Umbilical cord (tissue), 2 donors: ENCODE measurements around the gene LY6G5C. TPM values are rescaled to one million over a fixed set of nuclear protein-coding genes. Genes with fewer than 3 reads are reported as not detected.

Experiments used
- DNase-seq: peaks from one replicate; pipeline ENCODE4 v3.0.0-alpha.2; 2015; ENCODE audit warnings: low spot score
- total RNA-seq: library from RNA; depleted of rRNA; stranded (reverse); fragments of >200 nt; gene quantifications from one replicate; pipeline ENCODE4 v1.2.3, GENCODE V29; 2014; ENCODE audit warnings: low replicate concordance; ENCODE audit not compliant: insufficient read depth

The LY6G5C gene
- total RNA-seq, 1 donor from 2014 or later = 0.48 TPM

DNA sequence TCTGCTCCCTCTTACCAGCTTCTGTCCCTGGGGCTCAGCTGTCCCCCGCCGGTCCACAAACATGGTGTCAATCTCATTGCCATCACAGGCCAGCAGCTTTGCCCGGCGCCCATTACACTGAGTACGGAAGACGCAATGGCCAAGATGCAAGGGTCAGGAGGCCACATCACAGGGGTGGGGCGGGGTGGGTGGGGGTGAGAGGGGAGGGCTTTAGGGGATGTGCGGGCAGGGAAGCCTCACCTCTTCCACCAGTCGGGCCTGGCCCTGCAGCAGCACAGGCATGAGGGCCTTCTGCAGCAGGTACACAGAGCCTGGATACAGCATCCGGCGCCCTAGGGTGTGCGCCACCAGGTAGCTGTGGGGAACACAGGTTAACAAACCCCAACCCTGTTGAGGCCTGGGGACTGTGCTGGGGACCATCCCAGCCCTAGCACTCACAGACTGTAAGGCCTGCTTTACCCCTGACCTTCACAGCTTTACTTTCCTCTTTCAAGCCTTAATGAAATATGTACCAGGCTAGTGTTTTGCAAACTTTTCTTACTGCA, 10.8 kb upstream of the LY6G5C start:
- no peak for DNase-seq

DNA sequence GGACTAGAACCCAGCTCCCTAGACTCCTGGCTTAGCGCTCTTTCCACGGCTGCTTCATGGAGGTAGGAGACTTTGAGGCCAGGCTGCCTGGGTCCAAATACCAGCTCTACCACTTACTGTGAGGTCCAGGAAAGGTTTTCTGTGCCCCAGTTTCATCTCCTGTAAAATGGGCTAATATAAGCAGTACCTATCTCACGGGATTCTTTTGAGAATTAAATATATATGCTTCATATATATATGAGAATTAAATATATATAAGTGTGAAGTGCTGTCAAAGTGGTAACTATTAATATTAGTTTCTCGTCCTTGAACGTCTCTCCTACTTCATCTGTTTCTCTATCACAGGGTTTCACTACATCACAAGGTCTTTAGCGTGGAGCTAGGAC, 10.2 kb upstream of the LY6G5C start:
- no peak for DNase-seq

DNA sequence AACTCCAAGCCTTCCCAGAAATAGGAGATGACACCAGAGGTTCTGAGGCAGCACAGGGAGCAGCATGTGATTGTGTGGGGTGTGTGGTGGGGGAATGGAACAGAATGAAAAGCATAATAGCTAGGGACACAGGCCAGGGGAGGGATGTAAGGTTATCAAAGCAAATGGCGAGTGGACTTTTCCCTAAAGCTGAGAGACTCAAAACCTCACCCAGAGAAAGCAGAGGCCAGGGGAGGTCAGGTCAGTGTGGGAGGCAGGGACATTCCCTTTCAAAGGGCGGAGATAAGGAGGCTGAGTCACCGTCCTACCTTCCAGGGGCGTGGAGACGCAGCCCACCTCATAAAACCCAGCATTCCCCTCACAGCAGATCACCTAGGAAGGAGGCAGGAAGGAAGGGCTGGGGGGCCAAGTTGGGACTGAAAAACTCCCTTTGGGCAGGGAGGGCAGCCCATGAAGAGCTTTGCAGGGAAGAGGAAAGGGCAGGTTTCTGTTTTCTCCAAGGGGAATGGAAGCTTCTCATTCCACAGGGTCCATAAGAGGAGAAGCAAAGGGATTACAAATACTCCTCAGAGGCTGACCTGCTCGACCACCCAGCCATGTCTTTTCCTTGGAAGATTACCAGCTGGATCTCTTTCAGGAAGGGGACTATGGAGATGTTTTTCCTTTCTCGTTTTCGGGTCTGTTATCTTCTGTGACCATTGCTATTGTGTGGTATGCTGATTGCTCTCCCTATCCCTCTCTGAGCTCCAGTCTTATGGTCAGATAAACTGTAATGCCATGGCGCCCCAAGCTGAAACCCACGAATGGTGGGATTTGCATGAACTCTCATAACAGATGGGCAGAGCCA, 9.6 kb upstream of the LY6G5C start:
- DNase-seq = no peak

DNA sequence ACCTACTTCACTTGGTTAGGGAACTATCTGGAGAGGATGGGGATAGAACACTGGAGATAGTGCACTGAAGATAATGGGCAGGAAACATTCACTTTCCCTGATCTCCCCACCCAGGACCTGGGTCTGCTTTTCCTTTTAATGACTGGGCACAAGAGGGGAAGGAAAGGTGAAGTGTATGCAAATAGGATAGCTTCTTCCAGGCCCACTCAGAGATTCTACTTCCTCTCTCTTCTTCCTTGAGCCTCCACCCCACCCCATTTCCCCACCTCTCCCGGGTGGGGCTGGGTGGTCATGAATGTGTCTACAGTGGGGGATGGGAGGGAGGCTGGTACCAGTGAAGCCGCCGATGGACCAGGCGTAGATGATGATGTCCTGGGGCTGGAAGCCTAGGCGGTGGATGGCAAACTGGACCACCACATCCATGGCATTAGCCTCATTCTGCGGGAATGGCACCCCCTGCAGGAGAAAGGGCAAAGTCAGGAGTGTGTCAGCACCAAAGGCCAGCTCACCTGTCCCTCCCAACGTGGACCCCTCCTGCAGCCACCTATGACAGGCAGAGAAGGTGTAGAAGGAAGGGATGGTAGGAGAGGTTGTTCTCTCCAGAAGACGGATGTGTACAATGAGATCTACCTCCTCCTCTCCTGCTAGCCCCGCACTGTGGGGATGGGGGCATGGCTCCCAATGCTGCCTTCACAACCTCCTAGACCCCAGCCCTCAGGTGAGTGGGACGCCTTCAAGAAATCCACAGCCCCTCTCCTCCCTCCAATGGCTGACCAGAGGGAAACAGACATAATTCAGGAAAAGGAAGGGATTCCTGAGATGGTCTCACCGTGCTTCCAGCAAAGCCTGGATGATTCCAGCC, 8.6 kb upstream of the LY6G5C start:
- no peak for DNase-seq

DNA sequence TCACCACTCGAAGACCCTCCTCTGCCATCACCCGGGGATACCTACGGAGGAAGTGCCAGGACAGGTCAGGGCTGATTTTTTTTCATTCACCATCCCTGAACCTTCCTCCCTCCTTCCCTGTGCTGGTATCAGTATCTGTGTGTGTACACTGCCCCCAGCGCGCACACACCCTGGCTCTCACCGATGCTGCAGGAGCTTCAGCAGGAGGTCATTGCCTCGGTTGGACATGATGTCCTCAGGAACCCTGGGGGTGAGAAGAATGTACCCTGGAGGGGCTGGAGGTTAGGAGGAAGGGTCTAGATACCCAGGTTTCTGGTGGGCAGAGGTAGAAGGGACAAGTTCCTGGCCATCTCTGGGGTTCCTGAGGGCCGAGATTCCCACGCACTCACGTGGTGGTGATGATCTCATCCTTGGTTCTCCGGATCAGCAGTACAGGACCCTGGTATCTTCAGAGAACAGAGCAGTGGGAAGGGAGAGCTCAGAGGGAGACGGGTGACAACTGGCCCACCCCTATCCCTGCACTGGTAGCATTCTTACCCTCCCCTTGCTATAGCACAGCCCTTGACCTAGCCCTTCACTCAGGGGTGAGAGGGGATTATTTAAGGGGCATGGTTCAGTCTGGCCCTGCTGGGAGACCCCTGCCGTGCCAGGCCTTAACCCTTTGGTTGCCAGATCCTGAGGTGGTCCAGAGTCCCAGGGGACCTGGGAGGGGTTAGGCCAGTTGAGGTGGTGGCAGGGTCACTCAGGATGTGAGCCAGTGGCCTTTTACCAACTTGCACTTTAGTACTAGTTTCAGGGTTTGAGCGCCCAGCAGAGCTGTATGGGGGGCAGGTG, 7.2 kb upstream of the LY6G5C start:
- DNase-seq = no peak

DNA sequence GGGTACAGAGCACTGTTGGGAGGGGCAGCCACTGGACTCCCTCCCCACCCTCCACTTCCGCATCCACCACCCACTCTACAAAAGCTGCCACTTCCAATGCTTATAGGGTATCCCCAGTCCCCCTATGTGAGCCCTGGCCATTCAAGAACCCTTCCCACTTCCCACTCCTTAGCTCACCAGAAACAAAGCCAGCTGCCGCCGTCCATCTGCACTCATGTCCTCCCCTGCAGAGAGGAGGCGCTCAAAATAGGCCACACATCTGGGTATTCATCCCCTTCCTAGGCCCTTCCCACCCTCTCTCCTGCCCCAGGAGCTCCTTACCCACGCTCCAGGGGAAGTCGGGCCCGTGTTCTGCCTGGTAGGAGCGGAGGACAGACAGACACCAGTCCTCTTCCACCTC, 6.5 kb upstream of the LY6G5C start:
- DNase-seq = no peak

DNA sequence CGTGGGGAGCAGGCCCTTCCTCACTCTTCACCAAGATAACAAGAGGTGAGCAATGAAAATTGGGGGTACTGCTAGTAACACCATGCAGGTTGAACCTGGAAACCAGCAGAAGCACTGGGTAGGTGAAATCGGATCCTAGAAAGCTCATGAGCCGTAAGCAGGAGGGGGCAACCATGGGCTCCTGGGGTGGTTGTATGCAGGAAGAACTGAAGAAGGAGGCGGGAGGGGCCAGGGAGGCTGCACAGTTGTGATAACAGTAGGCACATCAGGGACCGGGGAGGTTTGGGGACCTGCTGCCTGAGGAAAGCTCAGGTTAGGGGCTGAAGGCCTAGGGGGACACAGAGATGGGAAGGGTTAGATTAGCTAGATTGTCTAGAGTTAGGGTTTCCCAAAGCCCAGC, 5.6 kb upstream of the LY6G5C start:
- no peak for DNase-seq

DNA sequence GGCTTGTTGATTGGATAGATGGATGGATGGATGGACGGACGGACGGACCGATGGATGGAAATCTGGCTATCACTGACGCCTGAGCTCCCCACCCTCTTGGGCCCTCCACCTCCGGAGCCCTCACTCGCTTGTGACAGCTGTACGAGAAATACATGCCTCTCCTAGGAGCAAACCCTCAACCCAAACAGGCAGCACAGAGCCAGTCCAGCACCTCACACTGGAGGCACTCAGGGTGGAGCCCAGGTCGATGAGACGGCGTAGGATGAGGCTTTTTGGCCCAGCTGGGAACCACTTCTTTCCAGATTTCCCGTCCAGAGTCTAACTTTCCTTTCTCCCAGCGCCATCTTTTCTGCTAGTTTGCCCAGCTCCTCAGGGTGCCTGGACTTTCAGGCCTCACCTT, 2.7 kb upstream of the LY6G5C start:
- no peak for DNase-seq

DNA sequence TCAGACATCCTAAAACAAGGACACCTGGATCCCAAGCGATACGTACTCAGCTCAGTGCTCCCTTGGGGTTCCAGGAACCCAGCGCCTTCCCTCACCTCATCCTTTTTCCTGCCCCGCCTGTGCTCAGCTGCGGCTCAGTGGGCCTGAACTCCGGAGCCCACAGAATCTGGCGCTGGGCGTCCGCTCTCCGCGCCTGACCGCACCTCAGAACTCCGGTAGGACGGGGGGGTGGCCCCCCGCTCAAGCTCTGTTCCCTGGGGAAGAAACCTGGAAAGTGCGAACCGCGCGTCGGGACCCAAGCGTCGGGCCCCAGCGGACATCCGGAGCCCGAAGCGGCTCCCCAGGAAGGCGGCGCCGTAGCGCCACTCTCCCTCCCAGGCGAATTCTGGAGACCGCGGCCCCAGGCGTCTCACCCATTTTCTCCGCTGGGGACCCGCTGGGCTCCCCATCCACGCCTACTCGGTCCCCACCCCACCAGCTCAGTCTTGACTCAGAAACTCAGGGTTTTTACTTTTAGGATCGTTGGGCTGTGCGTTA, 336 bp upstream of the LY6G5C start:
- peak; percentile 54 for DNase-seq

DNA sequence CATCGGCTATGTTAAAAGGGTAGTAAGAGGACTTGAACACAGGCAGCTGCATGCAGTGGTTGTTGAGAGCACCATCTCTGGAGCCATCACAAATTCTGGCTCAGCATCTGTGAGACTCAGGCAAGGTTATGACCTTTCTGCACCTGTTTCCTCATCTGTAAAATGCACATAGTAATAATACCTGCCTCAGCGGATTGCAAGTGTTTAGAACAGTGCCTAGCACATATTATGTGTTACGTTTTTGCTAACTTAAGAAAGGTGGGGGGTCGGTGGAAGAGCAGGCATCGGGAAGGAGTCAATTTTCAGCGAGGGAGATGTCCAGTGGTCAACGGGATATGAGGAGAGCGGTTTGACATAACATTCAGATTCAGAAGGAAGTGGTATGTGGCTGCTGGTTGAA, 2.9 kb downstream of the LY6G5C start:
- no peak for DNase-seq

DNA sequence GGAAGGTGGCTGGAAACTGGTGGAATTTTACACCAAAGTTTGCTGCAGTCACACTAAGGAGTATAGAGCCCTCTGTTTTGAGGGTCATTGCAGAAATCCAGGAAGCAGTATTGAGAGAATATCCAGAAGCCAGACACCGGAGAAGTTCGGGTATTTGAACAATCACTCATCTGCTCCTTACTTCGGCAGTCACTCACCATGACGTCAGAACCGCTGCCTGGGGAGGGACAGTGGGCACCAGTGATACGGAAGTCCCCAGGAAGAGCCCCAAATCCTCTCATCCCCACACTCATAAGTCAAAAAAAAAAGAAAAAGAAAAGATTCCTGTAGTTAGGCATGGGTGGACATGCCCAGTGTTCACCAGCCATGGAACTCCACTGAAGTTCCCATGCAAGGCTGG, 4.0 kb downstream of the LY6G5C start:
- no peak for DNase-seq

DNA sequence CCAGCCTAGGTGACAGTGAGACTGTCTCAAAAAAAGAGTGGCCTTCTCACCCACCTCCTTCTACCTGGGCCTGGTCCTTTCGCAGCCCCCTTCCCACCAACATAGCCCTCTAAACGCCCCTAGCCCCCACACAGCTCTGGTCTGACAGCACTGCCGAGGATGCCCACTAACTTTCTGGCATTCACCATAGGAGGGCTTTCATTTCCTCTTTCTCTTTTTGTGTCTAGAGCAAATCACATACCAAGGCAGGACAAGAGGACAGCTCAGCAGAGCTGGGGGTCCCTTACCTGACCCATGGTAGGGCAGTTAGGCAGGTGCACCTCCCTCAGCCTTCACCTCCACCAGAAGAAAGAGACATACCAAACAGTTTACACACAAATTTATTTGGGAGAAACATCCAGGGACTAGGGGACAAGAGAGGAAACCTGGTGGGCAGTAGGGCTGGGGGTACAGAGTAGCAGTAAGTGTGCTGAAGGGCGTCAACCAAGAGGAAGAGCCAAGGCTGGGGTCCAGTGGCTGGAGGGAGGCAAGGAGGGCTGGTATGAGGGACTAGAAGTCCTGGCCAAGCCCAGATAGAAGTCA, 4.5 kb downstream of the LY6G5C start:
- no peak for DNase-seq

DNA sequence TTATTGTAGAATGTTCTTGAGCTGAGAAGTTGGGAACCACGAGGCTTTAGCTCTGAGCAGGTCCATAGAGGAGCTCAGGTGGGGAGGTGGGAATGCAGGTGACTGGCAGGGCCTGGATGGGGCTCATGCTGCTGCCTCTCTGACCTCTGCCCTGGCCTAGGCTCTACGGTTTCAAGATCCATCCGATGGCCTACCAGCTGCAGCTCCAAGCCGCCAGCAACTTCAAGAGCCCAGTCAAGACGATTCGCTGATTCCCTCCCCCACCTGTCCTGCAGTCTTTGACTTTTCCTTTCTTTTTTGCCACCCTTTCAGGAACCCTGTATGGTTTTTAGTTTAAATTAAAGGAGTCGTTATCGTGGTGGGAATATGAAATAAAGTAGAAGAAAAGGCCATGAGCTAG, 11.2 kb downstream of the LY6G5C start, which contains the start of gene LY6G5B:
TSS of gene LY6G5B (plus strand) at position 301 of the 400 bp plus-strand sequence. CDS start 975 bp downstream, outside the sequence.
- DNase-seq = no peak

DNA sequence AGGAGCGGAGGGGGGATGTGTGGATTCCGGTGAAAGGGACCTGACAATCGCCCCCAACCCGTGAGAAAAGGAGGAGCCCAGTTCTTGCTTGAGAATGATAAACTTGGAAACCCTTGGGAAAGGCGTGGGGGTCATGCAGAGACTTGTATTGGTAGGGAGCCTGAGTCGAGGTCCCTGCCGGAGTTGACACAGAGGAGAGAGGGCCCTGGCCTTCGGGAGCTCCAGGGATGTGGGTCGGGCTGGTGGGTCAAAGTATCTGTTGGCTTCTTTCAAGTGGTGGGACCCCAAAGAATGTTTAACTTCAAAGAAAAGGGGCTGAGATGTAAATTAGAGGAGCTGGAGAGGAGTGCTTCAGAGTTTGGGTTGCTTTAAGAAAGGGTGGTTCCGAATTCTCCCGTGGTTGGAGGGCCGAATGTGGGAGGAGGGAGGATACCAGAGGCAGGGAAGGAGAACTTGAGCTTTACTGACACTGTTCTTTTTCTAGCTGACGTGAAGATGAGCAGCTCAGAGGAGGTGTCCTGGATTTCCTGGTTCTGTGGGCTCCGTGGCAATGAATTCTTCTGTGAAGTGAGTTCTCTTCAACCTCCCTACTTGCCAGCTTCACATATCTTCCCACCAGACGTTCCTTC, 14.4 kb downstream of the LY6G5C start:
- DNase-seq = peak; percentile 26

DNA sequence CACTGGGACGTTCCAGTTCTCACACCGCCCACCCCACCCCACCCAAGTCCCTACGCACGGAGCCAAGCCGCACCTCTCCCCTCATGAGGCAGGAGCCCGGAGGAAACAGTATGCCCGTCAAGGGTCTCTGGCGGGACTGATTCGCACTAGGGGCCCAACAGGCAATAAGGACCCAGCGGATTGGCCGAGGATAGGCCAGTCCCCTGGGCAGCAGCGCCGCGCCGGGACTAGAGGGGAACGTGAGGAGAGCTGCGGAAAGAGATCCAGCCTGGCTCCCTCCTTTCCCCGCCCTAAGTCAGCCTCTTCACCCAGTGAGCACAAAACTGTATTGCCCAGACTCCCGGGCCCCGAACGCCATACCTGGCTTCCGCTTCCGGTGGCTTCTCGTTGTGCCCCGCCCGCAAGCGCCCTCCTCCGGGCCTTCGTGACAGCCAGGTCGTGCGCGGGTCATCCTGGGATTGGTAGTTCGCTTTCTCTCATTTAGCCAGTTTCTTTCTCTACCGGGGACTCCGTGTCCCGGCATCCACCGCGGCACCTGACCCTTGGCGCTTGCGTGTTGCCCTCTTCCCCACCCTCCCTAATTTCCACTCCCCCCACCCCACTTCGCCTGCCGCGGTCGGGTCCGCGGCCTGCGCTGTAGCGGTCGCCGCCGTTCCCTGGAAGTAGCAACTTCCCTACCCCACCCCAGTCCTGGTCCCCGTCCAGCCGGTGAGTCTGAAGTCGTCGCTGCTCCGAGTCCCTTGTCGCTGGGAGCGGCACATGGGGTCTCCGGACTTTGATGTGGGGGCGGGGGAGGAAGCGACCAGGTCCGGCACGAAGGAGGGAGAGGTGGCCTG, 15.1 kb downstream of the LY6G5C start, which contains the start of gene CSNK2B:
TSS of gene CSNK2B (plus strand) at position 580 of the 836 bp plus-strand sequence. CDS start 752 bp downstream, outside the sequence.
- DNase-seq = peak; percentile 99

DNA sequence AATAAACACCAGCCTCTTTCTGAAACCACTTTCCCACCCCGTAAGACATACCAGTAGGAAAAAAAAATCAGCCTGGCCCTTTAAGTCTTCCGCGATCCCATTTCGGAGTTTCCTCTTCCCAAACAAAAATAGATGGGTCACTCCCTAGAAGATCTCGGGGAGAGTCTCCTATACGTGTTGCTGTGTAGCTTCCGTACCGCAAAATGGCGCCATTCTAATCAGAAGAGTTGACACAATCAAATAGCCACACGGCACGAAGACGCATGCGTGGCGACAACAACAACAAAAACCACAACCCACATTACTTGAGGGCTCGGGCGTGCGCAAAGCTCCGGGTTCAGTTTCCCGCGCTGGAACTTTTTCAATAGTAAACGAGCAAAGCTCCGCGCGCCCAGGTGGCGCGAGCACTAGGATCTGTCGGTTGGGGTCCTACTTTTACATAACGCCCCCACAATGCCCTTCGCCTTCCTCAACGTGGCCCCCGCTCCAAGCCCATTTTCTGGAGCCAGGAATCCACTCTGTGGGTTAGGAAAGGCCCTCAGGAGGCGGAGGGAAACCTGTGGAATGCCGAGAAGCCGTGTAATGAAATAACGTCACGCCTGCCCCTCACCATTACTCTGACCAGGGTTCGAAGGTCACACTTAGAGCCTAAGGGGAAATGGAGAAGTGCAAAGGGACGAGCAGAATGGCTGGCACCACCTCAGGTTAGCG, 15.9 kb downstream of the LY6G5C start, which contains the start of gene GPANK1:
TSS of gene GPANK1 (minus strand) at position 208 of the 711 bp plus-strand sequence. CDS start 519 bp downstream, outside the sequence.
- peak; percentile 99 for DNase-seq

DNA sequence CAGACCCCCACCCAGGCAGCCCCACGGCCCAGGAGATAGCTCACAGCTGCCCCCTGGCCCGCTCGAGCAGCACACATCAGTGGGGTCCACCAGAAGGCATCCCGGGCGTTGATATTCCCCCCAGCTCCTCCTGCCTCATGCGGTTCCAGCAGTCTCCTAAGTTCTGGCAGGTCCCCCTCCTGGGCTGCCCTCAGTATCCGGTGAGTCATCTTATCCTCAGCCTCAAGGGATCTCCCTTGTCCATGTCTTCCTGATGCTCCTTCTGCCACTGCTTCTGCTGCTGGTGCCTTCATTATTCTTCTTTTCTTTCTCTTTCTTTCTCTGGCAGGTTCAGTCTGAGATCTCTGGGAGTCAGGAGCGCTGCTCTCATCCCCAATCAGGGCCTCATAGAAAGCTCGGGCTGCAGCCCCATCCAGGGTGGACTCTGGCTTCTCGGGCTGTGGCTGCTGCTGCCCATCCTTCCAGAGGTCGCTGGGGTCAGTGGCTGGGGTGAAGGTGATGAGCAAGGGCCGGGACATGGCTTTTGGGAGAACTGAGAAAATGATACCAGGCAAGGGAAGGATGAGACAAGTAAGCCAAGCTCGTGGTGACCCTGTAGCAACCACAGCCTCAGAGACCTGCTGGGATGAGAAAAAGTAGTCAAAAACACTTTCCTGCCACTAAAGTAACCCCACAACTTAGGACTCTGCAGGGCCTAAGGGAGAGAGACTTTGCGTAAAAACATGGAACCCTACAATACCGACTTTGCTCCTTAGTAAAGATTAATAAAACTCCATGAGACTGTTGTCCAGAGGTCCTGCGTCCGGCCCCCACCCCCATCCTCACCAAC, 16.7 kb downstream of the LY6G5C start:
- DNase-seq = peak; percentile 46
